ENCODE data around the gene TRIM54. TPM values are rescaled to one million over a fixed set of nuclear protein-coding genes. Genes with fewer than 3 reads are reported as not detected.

The TRIM54 gene
- total RNA-seq, 1 experiment from 2014 or later: 0.99 TPM

DNA sequence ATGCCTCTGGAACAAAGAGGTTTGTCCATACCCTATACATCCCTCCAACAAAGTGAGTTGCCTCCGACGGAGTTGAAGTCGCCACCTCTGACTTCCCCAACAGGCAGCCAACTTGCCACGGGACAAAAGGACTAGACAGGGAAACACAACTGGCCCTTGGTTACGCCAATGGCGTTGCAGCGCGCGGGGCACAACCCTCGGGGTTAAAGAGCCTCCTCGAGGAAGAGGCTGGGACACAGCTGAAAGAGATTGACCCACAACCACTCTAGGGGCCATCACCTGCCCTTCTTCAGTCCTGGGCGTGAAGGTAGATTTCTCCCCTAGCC, 73.8 kb downstream of the TRIM54 start:
- peak; percentile 49 for DNase-seq

DNA sequence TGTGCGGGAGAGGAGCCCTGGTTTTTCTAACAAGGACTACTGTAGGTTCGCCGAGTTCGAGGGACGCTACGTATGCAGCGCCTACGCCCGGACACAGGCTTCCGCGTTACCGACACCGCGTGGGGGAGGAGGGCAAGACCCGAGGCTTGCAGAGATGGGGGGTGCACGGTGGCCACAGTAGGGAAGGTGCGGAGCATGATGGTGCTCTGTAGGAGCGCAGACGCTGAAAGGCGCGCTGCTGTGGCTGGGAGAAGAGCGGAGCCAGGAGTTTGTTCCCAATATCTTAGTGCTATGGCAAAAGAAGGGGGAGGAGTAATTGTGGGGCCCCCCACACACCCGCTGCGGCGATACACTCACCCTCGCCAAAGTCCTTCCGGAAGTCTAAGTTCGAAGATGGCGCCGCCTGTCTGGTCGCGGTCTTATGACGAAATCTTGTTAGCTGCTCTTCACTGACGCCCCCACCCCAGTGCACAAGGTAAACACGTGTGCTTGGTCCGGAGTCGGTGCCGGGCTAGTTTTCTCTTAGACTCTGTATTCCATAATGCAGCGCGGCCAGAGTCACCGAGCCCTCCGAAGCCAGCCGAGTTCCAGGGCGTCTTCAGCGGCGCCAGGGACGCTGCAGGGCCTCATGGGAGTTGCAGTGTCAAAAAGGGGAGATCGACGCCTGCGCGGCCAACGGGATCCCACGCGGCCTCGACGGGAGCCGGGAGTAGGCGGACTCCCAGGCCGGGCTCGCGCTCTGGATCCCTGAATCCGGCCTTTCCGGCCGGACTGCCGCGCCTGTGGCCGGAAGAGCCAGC, 74.4 kb downstream of the TRIM54 start, which contains the start of gene GTF3C2:
GTF3C2 (minus strand) TSS at position 383 of the 800 bp plus-strand sequence. CDS start 13,210 bp downstream, outside the sequence.
- Mint-ChIP-seq H3K4me3 (ENCODE audit: low read depth, unreplicated experiment) (peak within 1 kb of the TSS; percentile 92), H3K36me3 (ENCODE audit: insufficient read depth, unreplicated experiment) (peaks cover 51% of the 10 kb centered on the region), H3K9me3 (ENCODE audit: low read depth, unreplicated experiment) (peaks cover 2% of the 10 kb centered on the region), H3K27ac (ENCODE audit: unreplicated experiment) (peak within 1 kb of the TSS; percentile 96), H3K4me1 (ENCODE audit: low read depth, unreplicated experiment) (peaks cover 32% of the 10 kb centered on the region), H3K27me3 (ENCODE audit: unreplicated experiment) (no peaks in the 10 kb centered on the region)
- DNase-seq: peak; percentile 94
- CTCF ChIA-PET: interaction anchor here (1.0 kb wide), 1 partner anchor 36 kb away, joined by 3 read pairs; no protein-coding TSS in a partner anchor
- intact Hi-C loops (cut with micrococcal nuclease; ENCODE audit: unreplicated experiment): loop anchor here (5.0 kb wide), 1 partner anchor 34 kb away; the partner anchor contains the start of gene MPV17
- TF ChIP-seq, protein P1, sequence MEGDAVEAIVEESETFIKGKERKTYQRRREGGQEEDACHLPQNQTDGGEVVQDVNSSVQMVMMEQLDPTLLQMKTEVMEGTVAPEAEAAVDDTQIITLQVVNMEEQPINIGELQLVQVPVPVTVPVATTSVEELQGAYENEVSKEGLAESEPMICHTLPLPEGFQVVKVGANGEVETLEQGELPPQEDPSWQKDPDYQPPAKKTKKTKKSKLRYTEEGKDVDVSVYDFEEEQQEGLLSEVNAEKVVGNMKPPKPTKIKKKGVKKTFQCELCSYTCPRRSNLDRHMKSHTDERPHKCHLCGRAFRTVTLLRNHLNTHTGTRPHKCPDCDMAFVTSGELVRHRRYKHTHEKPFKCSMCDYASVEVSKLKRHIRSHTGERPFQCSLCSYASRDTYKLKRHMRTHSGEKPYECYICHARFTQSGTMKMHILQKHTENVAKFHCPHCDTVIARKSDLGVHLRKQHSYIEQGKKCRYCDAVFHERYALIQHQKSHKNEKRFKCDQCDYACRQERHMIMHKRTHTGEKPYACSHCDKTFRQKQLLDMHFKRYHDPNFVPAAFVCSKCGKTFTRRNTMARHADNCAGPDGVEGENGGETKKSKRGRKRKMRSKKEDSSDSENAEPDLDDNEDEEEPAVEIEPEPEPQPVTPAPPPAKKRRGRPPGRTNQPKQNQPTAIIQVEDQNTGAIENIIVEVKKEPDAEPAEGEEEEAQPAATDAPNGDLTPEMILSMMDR (IDR thresholded peaks at IDR 0.05; ENCODE audit: unreplicated experiment): no peak
- BruUV-seq (replicated peaks): no TSS peak

More for the DNA sequence above, 73.8 kb downstream of the TRIM54 start:
- Mint-ChIP-seq H3K27me3 (ENCODE audit: unreplicated experiment) (no peaks in the 10 kb centered on the region), H3K27ac (ENCODE audit: unreplicated experiment) (peak overlapping the region; percentile 96), H3K4me1 (ENCODE audit: low read depth, unreplicated experiment) (peaks cover 33% of the 10 kb centered on the region), H3K9me3 (ENCODE audit: low read depth, unreplicated experiment) (peaks cover 2% of the 10 kb centered on the region), H3K36me3 (ENCODE audit: insufficient read depth, unreplicated experiment) (peaks cover 49% of the 10 kb centered on the region), H3K4me3 (ENCODE audit: low read depth, unreplicated experiment) (peak overlapping the region; percentile 92)
- CTCF ChIA-PET: no interaction called here
- TSS peak; percentile 61 for BruUV-seq (replicated peaks)
- intact Hi-C loops (cut with micrococcal nuclease; ENCODE audit: unreplicated experiment): loop anchor here (5.0 kb wide), 1 partner anchor 34 kb away; the partner anchor contains the start of gene MPV17
- TF ChIP-seq, protein P1 (IDR thresholded peaks at IDR 0.05; ENCODE audit: unreplicated experiment): no peak

Other genes with a start within 250 kb of the TRIM54 start
- gene TMEM214, start 249.5 kb upstream of the TRIM54 start, total RNA-seq (2022): 75.9 and 79.6 TPM in 2 replicates
- 20.2 and 25.2 TPM in 2 replicates for gene AGBL5, start 230.8 kb upstream of the TRIM54 start, total RNA-seq (2022)
- gene OST4, start 210.8 kb upstream of the TRIM54 start, total RNA-seq (2022): 163 and 172 TPM in 2 replicates
- gene EMILIN1, start 203.8 kb upstream of the TRIM54 start, total RNA-seq (2022): 0.12 and 0.19 TPM in 2 replicates
- gene KHK, start 195.7 kb upstream of the TRIM54 start, total RNA-seq (2022): 2.0 and 4.2 TPM in 2 replicates
- 3.7 and 9.3 TPM in 2 replicates for gene CGREF1, start 163.3 kb upstream of the TRIM54 start, total RNA-seq (2022)
- gene ABHD1, start 158.6 kb upstream of the TRIM54 start, total RNA-seq (2022): 0.56 and 0.64 TPM in 2 replicates
- 54.0 and 60.1 TPM in 2 replicates for gene PREB, start 147.8 kb upstream of the TRIM54 start, total RNA-seq (2022)
- gene PRR30, start 143.0 kb upstream of the TRIM54 start, total RNA-seq (2022): not detected in 2 replicates
- not detected in 2 replicates for gene TCF23, start 133.4 kb upstream of the TRIM54 start, total RNA-seq (2022)
- 104 and 121 TPM in 2 replicates for gene ATRAID, start 70.4 kb upstream of the TRIM54 start, total RNA-seq (2022)
- 39.6 and 42.3 TPM in 2 replicates for gene SLC5A6, start 70.2 kb upstream of the TRIM54 start, total RNA-seq (2022)
- 68.2 and 71.6 TPM in 2 replicates for gene CAD, start 65.1 kb upstream of the TRIM54 start, total RNA-seq (2022)
- 0.24 TPM in 1 of 2 replicates, not detected in the other for gene SLC30A3, start 19.4 kb upstream of the TRIM54 start, total RNA-seq (2022)
- not detected in 2 replicates for gene DNAJC5G, start 7.0 kb upstream of the TRIM54 start, total RNA-seq (2022)
- gene UCN, start 26.0 kb downstream of the TRIM54 start, total RNA-seq (2022): 4.6 and 6.6 TPM in 2 replicates
- gene MPV17, start 40.7 kb downstream of the TRIM54 start, total RNA-seq (2022): 77.4 and 84.5 TPM in 2 replicates
- 83.8 and 85.4 TPM in 2 replicates for gene GTF3C2, start 74.3 kb downstream of the TRIM54 start, total RNA-seq (2022)
- gene EIF2B4, start 87.9 kb downstream of the TRIM54 start, total RNA-seq (2022): 42.0 and 43.7 TPM in 2 replicates
- gene SNX17, start 88.2 kb downstream of the TRIM54 start, total RNA-seq (2022): 85.3 and 96.9 TPM in 2 replicates
- 10.6 and 13.1 TPM in 2 replicates for gene ZNF513, start 98.3 kb downstream of the TRIM54 start, total RNA-seq (2022)
- gene PPM1G, start 127.2 kb downstream of the TRIM54 start, total RNA-seq (2022): 118 and 121 TPM in 2 replicates
- 58.2 and 60.5 TPM in 2 replicates for gene NRBP1, start 146.2 kb downstream of the TRIM54 start, total RNA-seq (2022)
- gene KRTCAP3, start 160.0 kb downstream of the TRIM54 start, total RNA-seq (2022): 71.8 and 74.0 TPM in 2 replicates
- 37.5 and 41.7 TPM in 2 replicates for gene IFT172, start 207.3 kb downstream of the TRIM54 start, total RNA-seq (2022)
- 5.3 and 7.2 TPM in 2 replicates for gene FNDC4, start 212.8 kb downstream of the TRIM54 start, total RNA-seq (2022)
- gene GCKR, start 214.4 kb downstream of the TRIM54 start, total RNA-seq (2022): 17.8 and 26.8 TPM in 2 replicates

Data from Calu3 (cell line).